GM21381 (cell line): ENCODE data around the gene OR5I1.
"Not testable (repeated sequence)": the region's sequence is repeated elsewhere in the genome, so short reads cannot be mapped to it uniquely, and the experiment has no call there.

Source experiments
- ATAC-seq: cut with Tn5 transposase; IDR thresholded peaks from one replicate; pipeline ENCODE4 v1.9.1; 2021; ENCODE audit warnings: mild to moderate bottlenecking, moderate library complexity; ENCODE audit not compliant: unreplicated experiment

OR5I1 gene

DNA sequence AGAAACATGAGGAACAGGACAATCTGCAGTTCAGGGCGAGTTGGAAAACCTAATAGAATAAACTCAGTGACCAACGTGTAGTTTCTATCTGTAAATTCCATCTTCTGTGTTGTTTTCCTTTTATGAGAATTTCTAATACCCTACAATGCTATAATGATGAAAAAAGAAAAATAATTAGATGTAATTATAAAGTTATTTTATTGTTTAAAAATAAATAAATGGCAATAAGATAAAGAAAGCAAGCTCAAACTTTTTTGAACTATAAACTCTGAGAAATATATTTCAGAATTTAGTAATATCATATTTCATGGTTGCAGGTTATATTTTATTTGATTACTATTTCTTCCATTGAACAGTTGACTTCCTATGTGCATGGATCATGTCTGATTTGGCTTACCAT, at the start of gene OR5I1:
OR5I1 (minus strand) TSS at position 101 of the 400 bp plus-strand sequence; CDS start at position 101, 0 bp downstream.
- no peak for ATAC-seq

DNA sequence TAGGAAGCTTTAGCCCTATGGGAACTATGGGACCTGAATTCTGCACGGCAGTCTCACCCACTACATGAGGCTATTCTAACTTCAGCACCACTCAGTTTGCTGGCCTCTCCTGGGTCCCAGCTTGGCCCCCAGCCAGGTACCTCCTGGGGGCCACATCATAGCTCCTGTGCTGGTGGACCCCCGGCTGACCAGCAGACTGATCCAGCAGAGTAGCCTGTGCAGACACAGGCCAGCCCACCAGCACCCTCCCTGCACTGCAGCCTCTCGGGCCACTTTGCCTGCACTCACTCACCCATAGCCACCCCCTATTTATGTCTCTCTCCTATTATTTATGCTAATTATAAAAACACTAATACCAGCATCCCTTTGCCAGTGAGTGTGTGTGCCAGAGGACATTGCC, 34.7 kb upstream of the OR5I1 start:
- no peak for ATAC-seq

DNA sequence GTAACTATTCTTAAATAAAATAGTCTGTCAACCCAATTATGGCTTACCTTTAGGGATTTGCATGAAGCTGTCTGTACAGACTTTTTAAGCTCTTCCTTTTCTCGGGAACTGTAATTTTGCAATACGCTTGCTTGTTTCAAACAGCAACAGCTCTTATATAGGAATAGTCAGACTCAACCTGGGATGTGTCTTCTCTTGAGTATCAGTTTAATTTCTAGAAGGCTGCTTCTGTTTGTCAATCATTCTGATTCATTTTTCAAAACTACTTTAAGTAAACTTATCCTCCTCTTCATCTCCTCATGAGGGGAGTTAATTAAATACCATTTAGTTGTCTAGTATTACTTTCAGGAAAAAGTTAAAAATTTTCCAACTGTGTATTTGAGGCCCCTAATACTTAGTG, 33.6 kb upstream of the OR5I1 start, which contains the start of gene OR10AG1:
OR10AG1 (minus strand) TSS at position 101 of the 400 bp plus-strand sequence; CDS start at position 63, 38 bp downstream.
- no peak for ATAC-seq

DNA sequence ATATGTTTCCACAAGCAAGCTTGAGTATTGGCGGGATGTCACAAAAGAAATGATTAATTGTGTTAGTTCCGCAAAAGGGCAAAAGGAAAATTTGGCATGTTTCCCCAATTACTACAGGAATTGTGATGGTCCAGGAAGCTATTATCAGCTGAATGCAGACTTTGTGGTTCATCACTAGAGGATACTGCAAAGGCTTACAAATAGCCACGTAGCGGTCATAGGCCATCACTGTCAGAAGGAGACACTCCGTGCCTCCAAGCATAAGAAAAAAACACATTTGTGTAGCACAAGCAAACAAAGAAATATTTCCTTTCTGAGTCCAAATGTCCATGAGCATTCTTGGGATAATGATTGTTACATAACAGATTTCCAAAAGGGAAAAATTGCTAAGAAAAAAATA, 31.7 kb upstream of the OR5I1 start:
- no peak for ATAC-seq

DNA sequence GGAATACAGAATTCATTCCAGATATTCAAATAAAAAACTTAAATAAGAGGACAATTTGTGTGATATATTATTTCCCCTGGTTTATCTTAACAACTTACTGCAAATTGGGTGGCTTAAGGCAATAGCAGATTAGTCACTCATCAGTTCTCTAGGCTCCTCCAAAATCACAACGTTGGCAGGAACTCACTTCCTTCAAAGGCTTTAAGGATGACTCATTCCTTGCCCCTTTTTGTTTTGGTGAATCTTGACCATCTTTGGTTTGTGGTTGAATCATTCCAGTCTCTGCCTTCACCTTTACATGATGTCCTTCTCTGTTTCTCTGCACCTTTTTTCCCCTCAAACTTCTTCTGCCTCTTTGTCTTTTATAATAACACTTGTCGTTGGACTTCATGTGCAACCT, 30.2 kb upstream of the OR5I1 start:
- ATAC-seq, result no peak

DNA sequence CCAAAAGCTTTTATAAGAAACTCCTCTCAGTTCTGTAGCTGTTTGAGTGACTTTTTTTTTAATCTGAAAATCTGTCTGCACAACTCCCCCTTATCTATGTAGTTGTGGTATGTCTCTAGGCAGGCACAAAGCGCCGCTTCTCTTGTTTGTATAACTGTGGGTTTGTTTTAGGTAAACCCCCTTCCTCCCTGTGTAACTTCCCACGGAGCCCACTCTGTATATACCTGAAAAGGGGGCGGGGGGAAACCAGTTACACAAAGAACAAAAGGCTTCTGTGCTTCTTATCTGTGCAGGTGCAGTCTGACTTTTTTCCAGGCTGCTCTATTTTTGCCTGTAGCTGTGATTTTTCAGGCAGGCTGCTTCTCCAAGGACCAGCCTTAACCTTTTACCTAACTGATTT, 20.3 kb upstream of the OR5I1 start:
- no peak for ATAC-seq

DNA sequence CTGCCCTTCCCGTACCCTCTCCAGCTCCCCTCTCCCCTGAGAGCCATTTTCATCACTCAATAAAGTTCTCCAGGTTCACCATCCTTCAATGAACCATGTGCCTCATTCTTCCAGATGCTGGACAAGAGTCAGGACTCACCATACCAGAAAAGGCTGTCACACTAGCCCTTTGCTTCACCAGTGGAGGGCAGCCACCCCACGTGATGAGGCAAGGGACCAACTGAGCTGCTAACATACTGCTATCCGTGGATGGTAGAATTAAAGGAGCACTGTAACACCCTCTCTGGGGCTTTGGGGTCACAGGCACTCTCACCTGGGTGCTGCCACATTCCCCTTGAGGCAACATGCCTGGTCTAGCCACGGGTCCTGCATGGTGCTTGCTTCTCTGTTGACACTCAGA, 13.1 kb upstream of the OR5I1 start:
- ATAC-seq, result no peak

DNA sequence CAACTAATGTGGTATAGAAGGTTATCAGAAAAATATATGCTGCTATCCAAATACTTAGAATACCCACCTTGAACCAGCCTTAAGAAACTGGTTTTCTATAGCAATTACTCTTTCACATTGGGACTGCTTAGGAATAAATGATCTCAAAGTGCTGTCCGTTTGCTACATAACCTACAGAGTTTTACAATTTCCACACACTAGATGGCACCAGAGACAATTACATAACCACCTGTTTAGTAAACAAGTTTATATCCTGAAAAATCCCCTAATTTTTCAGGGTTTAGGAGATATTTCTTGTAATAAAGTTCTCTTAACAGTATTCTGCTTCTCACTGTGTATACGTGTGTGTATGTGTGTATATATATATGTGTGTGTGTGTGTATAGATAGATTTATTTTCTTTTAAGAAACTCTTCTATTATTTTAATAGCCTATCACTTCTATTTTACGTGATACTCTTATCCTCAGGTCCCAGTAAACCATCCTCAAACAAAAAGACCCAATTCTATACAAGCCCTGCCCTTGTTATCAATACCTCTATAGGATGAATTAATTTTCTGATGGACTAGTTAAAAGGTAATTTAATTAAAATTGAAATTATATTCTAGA, 6.7 kb upstream of the OR5I1 start:
- no peak for ATAC-seq

DNA sequence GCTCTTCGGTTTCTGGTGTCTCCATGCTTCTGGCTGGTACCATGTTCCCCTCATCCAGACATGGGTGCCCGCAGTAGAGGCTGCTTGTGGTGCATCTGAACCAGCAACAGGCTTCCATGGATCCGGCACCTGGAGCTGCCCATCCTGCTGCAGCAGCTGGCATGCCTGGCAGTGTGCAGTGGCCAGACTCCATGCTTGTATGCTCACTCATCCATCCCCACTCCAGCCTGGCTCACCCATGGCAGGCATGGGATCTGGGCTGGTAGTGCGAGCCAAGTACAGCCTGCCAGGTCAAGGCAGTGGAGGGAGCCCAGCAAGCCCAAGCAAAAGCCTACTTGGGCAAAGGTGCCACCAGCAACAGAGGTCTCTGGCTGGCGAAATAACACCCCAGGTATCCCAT, 15.7 kb downstream of the OR5I1 start:
- no peak for ATAC-seq

DNA sequence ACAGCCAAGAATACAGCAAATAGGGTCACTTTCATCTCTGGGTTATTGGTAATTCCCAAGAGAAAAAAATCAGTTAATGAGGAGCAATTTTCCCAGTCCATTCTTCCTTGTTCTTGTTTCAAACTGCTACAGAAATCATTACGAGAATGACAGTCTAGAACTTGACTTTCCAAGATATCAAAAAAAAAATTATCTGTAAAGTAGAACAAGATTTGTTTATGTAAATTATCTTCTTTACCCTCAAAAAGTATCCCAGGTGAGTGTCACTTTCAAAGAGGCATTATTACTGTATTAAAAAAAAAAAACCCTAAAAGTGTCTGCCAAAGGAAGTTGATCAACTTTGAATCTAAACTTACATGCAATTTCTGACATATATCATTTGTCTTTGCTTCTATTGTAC, 21.7 kb downstream of the OR5I1 start, which contains the start of gene OR5W2:
OR5W2 (minus strand) TSS at position 101 of the 400 bp plus-strand sequence; CDS start at position 101, 0 bp downstream.
- no peak for ATAC-seq

DNA sequence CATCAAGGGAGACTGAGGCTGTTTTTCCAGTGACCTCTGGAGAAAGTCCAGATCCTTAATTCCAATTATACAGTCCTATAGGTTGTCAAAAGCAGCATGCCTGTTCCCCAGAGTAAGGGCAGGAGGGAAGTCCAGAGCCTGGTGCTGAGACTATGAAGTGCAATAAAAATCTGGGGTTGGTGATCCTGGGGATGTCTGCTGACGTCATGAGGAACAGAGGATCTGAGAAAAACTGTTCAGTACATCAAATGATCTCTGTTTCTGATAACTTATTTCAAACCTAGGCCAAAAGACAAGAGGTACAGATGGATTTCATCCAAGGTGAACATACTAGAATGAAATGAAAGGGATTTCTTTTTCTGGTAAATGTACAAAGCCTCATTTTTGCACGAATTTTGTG, 33.9 kb downstream of the OR5I1 start:
- no peak for ATAC-seq

DNA sequence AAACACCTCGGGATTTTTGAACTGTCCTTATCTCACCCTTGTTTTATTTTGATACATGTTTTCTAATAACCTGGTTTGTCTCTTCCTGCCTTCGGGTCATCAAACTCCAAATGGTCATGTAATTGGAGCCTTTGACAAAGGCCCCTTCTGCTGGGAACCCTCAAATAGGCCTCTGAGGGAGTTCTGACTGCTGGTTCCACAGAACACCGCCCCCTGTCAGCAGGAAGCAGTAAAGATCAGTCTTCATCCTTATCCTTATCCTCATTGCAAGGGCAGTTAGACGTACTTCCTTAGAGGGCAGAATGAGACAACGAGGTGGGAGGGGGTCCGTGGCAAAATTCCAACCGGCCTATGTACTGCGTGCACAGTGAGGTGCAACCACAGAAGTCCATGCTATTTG, 41.0 kb downstream of the OR5I1 start:
- no peak for ATAC-seq

DNA sequence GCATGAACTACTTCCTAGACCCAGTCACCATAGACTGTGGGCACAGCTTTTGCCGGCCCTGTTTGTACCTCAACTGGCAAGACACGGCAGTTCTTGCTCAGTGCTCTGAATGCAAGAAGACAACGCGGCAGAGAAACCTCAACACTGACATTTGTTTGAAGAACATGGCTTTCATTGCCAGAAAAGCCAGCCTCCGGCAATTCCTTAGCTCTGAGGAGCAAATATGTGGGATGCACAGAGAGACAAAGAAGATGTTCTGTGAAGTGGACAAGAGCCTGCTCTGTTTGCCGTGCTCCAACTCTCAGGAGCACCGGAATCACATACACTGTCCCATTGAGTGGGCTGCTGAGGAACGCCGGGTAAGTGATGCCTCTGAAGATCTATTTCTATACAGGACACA, 50.7 kb downstream of the OR5I1 start:
- not testable (repeated sequence) for ATAC-seq
